Vagina (tissue), 2 donors: ENCODE results near the gene ZC3H12C.

Experiments
- CTCF ChIP-seq, 3 experiments: fragments of 450-650 bp in 2 of 3; fragments of 200-600 bp in 1 of 3; sonication (generic) in 1 of 3; IDR thresholded peaks; one replicate each; pipeline ENCODE4 v1.5.1; 2017 to 2019; ENCODE audit warnings: antibody characterized with exemption in 3 of 3, mild to moderate bottlenecking in 2 of 3, moderate library complexity in 2 of 3
- POLR2A ChIP-seq, 2 donors: fragments of 450-650 bp; IDR thresholded peaks; one replicate each; pipeline ENCODE4 v1.6.1; 2017; ENCODE audit warnings: antibody characterized with exemption in 2 of 2, mild to moderate bottlenecking in 2 of 2, moderate library complexity in 2 of 2
- POLR2AphosphoS5 ChIP-seq, 2 donors: sonication (generic); formaldehyde crosslinking; IDR thresholded peaks; one replicate each; pipeline ENCODE4 v1.9.0; 2017; ENCODE audit warnings: antibody characterized with exemption in 2 of 2, mild to moderate bottlenecking in 2 of 2, low read depth in 1 of 2; ENCODE audit not compliant: insufficient read depth in 1 of 2

GRCh38 chr11:110070176-110070575, 23.0 kb upstream of the ZC3H12C start:
- TF ChIP-seq POLR2AphosphoS5 (IDR thresholded peaks at IDR 0.05; ENCODE audit: insufficient read depth in 1 of 2, low read depth in 1 of 2) (no peak), CTCF (IDR thresholded peaks at IDR 0.05) (no peak), POLR2A (IDR thresholded peaks at IDR 0.05) (no peak)
